Stimulated activated CD8-positive, alpha-beta memory T cell treated with anti-CD3 and anti-CD28 coated beads, Interleukin-12 subunit alpha, Interleukin-12 subunit beta, amount 100 ng/mL, for 24 hours (primary cell): Measurements from ENCODE around the gene HTT.

Experiments
- DNase-seq: peaks from one replicate; pipeline ENCODE4 v3.0.0-alpha.2; 2020; ENCODE audit errors: extremely low read depth

HTT gene

GRCh38 chr4:3263053-3263875, 188.8 kb downstream of the HTT start:
- no peak for DNase-seq

GRCh38 chr4:3263876-3264193, 189.4 kb downstream of the HTT start:
- DNase-seq = no peak

- DNase-seq = no peak
Observed at GRCh38 chr4:3266076-3266475, 191.6 kb downstream of the HTT start.

- DNase-seq = no peak
Observed at GRCh38 chr4:3267576-3268394, 193.3 kb downstream of the HTT start.

GRCh38 chr4:3268395-3269104, 194.1 kb downstream of the HTT start:
- DNase-seq = no peak

GRCh38 chr4:3269105-3269927, 194.8 kb downstream of the HTT start:
- DNase-seq = no peak

- no peak for DNase-seq
Observed at GRCh38 chr4:3269991-3270611, 195.6 kb downstream of the HTT start.

- DNase-seq = no peak
Observed at GRCh38 chr4:3271131-3271530, 196.7 kb downstream of the HTT start.

- DNase-seq = no peak
Observed at GRCh38 chr4:3276986-3277385, 202.5 kb downstream of the HTT start.

- no peak for DNase-seq
Observed at GRCh38 chr4:3280466-3280865, 206.0 kb downstream of the HTT start.

- DNase-seq = no peak
Observed at GRCh38 chr4:3283483-3283882, 209.0 kb downstream of the HTT start.

- DNase-seq = no peak
Observed at GRCh38 chr4:3283916-3284315, 209.4 kb downstream of the HTT start.

GRCh38 chr4:3284734-3285557, 210.5 kb downstream of the HTT start:
- no peak for DNase-seq

- no peak for DNase-seq
Observed at GRCh38 chr4:3285558-3286334, 211.3 kb downstream of the HTT start.

- no peak for DNase-seq
Observed at GRCh38 chr4:3286335-3287175, 212.1 kb downstream of the HTT start.

- no peak for DNase-seq
Observed at GRCh38 chr4:3287271-3287971, 212.9 kb downstream of the HTT start.

GRCh38 chr4:3287972-3288570, 213.6 kb downstream of the HTT start:
- DNase-seq = no peak
